T-cell (primary cell): ENCODE data around the gene AK5. TPM values are rescaled to one million over a fixed set of nuclear protein-coding genes. Genes with fewer than 3 reads are reported as not detected.
A peak's percentile ranks its signal among the peaks of the same experiment; 100 is the strongest.

Source experiments
- ATAC-seq, 4 experiments: fragments of 200-7000 bp in 3 of 4; fragments of 150-1000 bp in 1 of 4; cut with Tn5 transposase; replicated peaks in 1 of 4; 1 replicate in 3 of 4; 2 replicates in 1 of 4; pipeline ENCODE4 v1.10.0; 2021; ENCODE audit warnings: moderate library complexity in 3 of 4, mild to moderate bottlenecking in 2 of 4, moderate number of reproducible peaks in 1 of 4
- CTCF ChIA-PET, 2 donors: fragments of 300-600 bp; sonication (Branson Sonifier 250); formaldehyde crosslinking; loops; one replicate each; lab custom pipeline; 2022; ENCODE audit warnings: antibody characterized with exemption in 2 of 2; lab: Charles Lee
- POLR2A ChIA-PET, 2 donors: fragments of 300-600 bp; sonication (Branson Sonifier 250); formaldehyde crosslinking; loops; one replicate each; lab custom pipeline; 2022; ENCODE audit warnings: antibody characterized with exemption in 2 of 2; lab: Charles Lee
- DNase-seq, 35 experiments: peaks; one replicate each; pipeline versions ENCODE4 v3.0.0 to v3.0.0-alpha.2; 2013 to 2023
- H3K27ac ChIP-seq: one replicate; pipeline ENCODE4 v1.5.1; 2013; ENCODE audit warnings: low read length
- H3K27me3 ChIP-seq, 2 experiments: replicated peaks in 1 of 2; 1 replicate in 1 of 2; 2 replicates in 1 of 2; pipeline versions ENCODE4 v1.6.1 to v1.7.0; 2013; ENCODE audit warnings: low read length in 1 of 2, mixed read lengths in 1 of 2; ENCODE audit not compliant: control insufficient read depth in 2 of 2, insufficient read depth in 2 of 2; ENCODE audit errors: extremely low read depth in 1 of 2
- H3K36me3 ChIP-seq, 2 donors: 1 replicate in 1 of 2; 2 replicates in 1 of 2; pipeline versions ENCODE4 v1.6.1 to v1.7.0; 2013; ENCODE audit warnings: low read length in 1 of 2; ENCODE audit not compliant: control insufficient read depth in 2 of 2, insufficient read depth in 1 of 2; ENCODE audit errors: extremely low read depth in 1 of 2
- H3K4me1 ChIP-seq, 2 experiments: 1 replicate in 1 of 2; 2 replicates in 1 of 2; pipeline versions ENCODE4 v1.6.1 to v1.7.0; 2013; ENCODE audit warnings: low read length in 2 of 2, mixed read lengths in 1 of 2; ENCODE audit not compliant: insufficient read depth in 2 of 2, control insufficient read depth in 1 of 2; ENCODE audit errors: extremely low read depth in 1 of 2
- H3K4me3 ChIP-seq, 2 donors: 1 replicate in 1 of 2; 2 replicates in 1 of 2; pipeline versions ENCODE4 v1.5.1 to v1.7.0; 2013; ENCODE audit warnings: mild to moderate bottlenecking in 2 of 2, low read length in 1 of 2, moderate library complexity in 1 of 2; ENCODE audit not compliant: control insufficient read depth in 1 of 2; ENCODE audit errors: extremely low read depth in 1 of 2
- H3K9me3 ChIP-seq: 2 replicates; pipeline ENCODE4 v1.7.0; 2013
- H3K27ac Mint-ChIP-seq, 2 donors: one replicate each; pipeline ENCODE4 v1.8.0; 2020 to 2021; ENCODE audit warnings: mild to moderate bottlenecking in 2 of 2, mixed read lengths in 2 of 2
- H3K27me3 Mint-ChIP-seq, 2 donors: one replicate each; pipeline ENCODE4 v1.8.0; 2021 to 2022; ENCODE audit warnings: mixed read lengths in 2 of 2
- H3K36me3 Mint-ChIP-seq: one replicate; pipeline ENCODE4 v1.8.0; 2021; ENCODE audit warnings: mixed read lengths
- H3K4me1 Mint-ChIP-seq, 3 donors: one replicate each; pipeline ENCODE4 v1.8.0; 2020 to 2022; ENCODE audit warnings: mixed read lengths in 3 of 3, mild to moderate bottlenecking in 1 of 3
- H3K4me3 Mint-ChIP-seq, 3 donors: one replicate each; pipeline ENCODE4 v1.8.0; 2020 to 2022; ENCODE audit warnings: mild to moderate bottlenecking in 3 of 3, mixed read lengths in 3 of 3, moderate library complexity in 3 of 3
- H3K9me3 Mint-ChIP-seq, 3 donors: one replicate each; pipeline ENCODE4 v1.8.0; 2020 to 2022; ENCODE audit warnings: mixed read lengths in 3 of 3
- WGBS: methylation state at CpG from one replicate; pipeline ENCODE4 v1.1.5; 2013; ENCODE audit warnings: missing lambda C conversion rate; ENCODE audit not compliant: insufficient coverage; 5-methylcytosine and 5-hydroxymethylcytosine counted together
- total RNA-seq, 35 experiments: library from RNA in 6 of 35; stranded (reverse) in 6 of 35; fragments of 120-200 nt in 1 of 35; gene quantifications; one replicate each; pipeline versions ENCODE4 v1.2.1 to v1.2.4 and lab custom pipeline; 2013 to 2026

AK5 gene
- total RNA-seq, 5 donors from 2014 or later (not counting 1 experiment from before 2014, with no cell fraction given), result 13.9 to 29.2 (median 26.3) TPM

DNA sequence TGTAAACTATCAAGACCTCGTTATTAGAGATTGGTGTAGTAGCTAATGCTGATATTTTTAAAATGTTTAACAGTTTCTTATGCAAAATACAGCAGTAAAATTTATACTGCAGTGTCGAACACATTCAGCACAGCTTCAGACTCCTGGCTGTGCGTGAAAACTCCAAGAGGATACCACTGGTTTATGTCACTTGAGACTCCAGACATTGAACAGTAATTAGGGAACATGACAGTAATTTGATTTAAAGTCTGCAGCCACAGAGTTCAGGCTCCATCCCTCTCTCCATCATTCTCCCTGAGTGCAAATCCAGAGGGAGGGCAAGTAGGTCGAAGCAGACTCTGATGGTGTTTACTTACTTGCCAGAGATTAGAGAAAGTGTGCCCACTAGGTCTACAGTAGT, 94.2 kb downstream of the AK5 start:
- H3K27ac Mint-ChIP-seq, result no peak overlapping the region
- no peak overlapping the region for H3K4me3 ChIP-seq
- H3K9me3 Mint-ChIP-seq, result peaks cover 0 to 5% (median 0%) of the 10 kb centered on the region in 3 donors
- no peak overlapping the region for H3K4me3 Mint-ChIP-seq
- peaks cover 12% of the 10 kb centered on the region for H3K36me3 Mint-ChIP-seq
- H3K27me3 Mint-ChIP-seq, result no peaks in the 10 kb centered on the region
- WGBS, result 80% methylated on average over 1 of the region's 4 CpGs
- ATAC-seq (no peak), DNase-seq (no peak)
- no peaks in the 10 kb centered on the region for H3K36me3 ChIP-seq
- ChIA-PET POLR2A (no interaction called here), CTCF (no interaction called here)
- no peaks in the 10 kb centered on the region for H3K9me3 ChIP-seq
- no peak overlapping the region for H3K27ac ChIP-seq
- H3K27me3 ChIP-seq, result no peaks in the 10 kb centered on the region
- H3K4me1 Mint-ChIP-seq, result peaks cover 34 to 46% (median 37%) of the 10 kb centered on the region in 3 donors
- H3K4me1 ChIP-seq, result peaks cover 5 to 15% of the 10 kb centered on the region in 2 experiments

DNA sequence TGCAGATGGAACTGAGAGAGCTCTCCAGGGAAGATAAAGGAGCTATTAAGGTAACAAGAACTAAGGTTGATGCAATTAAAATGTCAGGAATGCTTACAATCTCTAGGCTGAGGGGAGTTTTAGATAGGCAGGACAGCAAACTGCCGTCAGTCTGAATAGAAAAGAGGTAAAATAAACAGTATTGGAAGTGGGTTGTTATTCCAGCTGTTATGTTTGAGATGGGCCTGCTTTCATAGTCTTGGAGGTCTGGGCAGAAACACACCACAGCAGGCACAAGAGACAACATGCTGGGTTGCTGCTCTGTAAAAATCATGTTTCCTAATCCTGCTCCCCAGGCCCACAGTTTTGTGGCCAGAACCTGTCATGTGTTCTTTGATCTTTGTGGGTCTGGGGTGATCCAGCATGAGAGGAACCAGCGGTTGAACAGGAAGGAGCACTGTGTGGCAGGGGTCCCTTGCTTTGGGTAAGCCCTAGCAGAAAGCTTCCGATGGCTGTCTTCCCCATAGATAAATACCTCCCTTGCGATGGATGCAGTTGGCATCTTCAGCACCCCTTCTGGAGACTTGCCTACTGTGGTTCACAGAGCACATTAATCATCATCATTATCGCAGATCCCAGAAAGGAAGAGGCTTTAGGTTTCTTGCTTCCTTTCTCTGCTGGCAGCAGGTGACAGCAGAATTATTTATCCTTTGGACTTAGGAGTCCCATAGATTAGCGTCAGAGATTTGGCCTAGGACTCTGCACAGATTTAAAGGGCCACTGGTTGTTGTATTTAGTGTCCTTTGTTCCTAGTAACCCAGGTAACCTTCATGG, 97.1 kb downstream of the AK5 start:
- ChIA-PET CTCF (no interaction called here), POLR2A (no interaction called here)
- Mint-ChIP-seq H3K27ac (peak overlapping the region; percentile 21 to 28), H3K4me3 (no peak overlapping the region), H3K27me3 (no peaks in the 10 kb centered on the region), H3K36me3 (peaks cover 8% of the 10 kb centered on the region), H3K9me3 (peaks cover 0 to 5% (median 0%) of the 10 kb centered on the region in 3 donors), H3K4me1 (peaks cover 20 to 30% (median 24%) of the 10 kb centered on the region in 3 donors)
- H3K9me3 ChIP-seq, result no peaks in the 10 kb centered on the region
- peak overlapping the region in 1 of 2 donors; percentile 15 for H3K4me3 ChIP-seq
- no peak overlapping the region for H3K27ac ChIP-seq
- H3K4me1 ChIP-seq, result peaks cover 5 to 9% of the 10 kb centered on the region in 2 experiments
- peak in 3 of 35 experiments; percentile 1 to 4 (median 2) for DNase-seq
- ATAC-seq, result peak in 3 of 4 experiments; percentile 19 to 58 (median 31)
- H3K27me3 ChIP-seq, result no peaks in the 10 kb centered on the region
- WGBS, result 41% methylated on average over 5 of the region's 6 CpGs
- H3K36me3 ChIP-seq, result no peaks in the 10 kb centered on the region

DNA sequence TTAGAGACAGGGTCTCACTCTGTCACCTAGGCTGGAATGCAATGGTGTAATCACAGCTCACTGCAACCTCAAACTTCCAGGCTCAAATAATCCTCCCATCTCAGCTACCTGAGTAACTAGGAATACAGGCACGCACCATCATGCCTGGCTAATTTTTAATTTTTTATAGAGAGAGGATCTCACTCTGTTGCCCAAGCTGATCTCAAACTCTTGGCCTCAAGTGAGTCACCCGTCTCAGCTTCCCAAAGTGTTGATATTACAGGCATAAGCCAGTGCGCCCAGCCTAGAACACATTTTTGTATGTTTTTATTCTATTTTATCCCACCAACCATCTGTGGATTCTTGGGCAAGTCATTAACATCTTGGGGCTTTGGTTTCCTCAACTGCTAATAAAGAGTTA, 100.5 kb downstream of the AK5 start:
- CTCF ChIA-PET, result interaction anchor here in 1 of 2 donors (0.7 kb wide), 1 partner anchor 8 kb away, joined by 3 read pairs; no protein-coding TSS in a partner anchor

DNA sequence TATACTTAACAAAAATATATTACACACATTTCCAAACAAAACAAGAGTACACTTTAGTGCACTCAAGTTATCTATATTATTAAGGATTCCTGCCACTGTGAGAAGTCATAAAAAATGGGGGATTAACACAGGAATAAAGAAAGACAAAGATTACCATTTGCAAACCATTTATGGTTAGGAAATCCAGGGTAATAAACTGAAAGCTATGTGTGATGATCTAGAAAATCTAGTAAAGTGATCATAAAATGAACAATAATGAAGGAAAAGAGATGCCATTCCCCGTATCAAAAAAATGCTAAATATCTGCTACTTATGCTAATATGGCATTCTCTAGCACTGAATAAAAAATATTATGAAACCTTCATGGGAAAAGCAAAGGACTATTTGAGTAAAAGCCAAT, 101.4 kb downstream of the AK5 start:
- Histone ChIP-seq H3K4me1 (peaks cover 7 to 9% of the 10 kb centered on the region in 2 experiments), H3K36me3 (no peaks in the 10 kb centered on the region), H3K27me3 (no peaks in the 10 kb centered on the region), H3K9me3 (no peaks in the 10 kb centered on the region), H3K27ac (no peak overlapping the region), H3K4me3 (no peak overlapping the region)
- DNase-seq (no peak), ATAC-seq (no peak)
- Mint-ChIP-seq H3K4me3 (no peak overlapping the region), H3K27me3 (no peaks in the 10 kb centered on the region), H3K9me3 (no peaks in the 10 kb centered on the region), H3K4me1 (peaks cover 34 to 39% (median 38%) of the 10 kb centered on the region in 3 donors), H3K27ac (no peak overlapping the region), H3K36me3 (peaks cover 3% of the 10 kb centered on the region)
- ChIA-PET POLR2A (interaction anchor here in 1 of 2 donors (0.5 to 0.6 kb wide), 2 partner anchors 15 to 85 kb away, joined by 3 to 4 read pairs; no protein-coding TSS in a partner anchor), CTCF (no interaction called here)
- WGBS, result no CpG with 5 or more reads among the region's 1 CpG

More for the DNA sequence above, 100.5 kb downstream of the AK5 start:
- no peak for DNase-seq
- Histone ChIP-seq H3K36me3 (no peaks in the 10 kb centered on the region), H3K4me1 (peaks cover 7 to 9% of the 10 kb centered on the region in 2 experiments), H3K27me3 (no peaks in the 10 kb centered on the region), H3K27ac (no peak overlapping the region), H3K4me3 (no peak overlapping the region), H3K9me3 (no peaks in the 10 kb centered on the region)
- no peaks in the 10 kb centered on the region for H3K27me3 Mint-ChIP-seq
- no peak for ATAC-seq
- no peak overlapping the region for H3K4me3 Mint-ChIP-seq
- H3K36me3 Mint-ChIP-seq, result peaks cover 4% of the 10 kb centered on the region
- H3K27ac Mint-ChIP-seq, result peak overlapping the region in 1 of 2 donors; percentile 34
- H3K9me3 Mint-ChIP-seq, result peaks cover 0 to 2% (median 0%) of the 10 kb centered on the region in 3 donors
- H3K4me1 Mint-ChIP-seq, result peaks cover 28 to 37% (median 36%) of the 10 kb centered on the region in 3 donors
- POLR2A ChIA-PET, result no interaction called here
- no CpG with 5 or more reads among the region's 3 CpGs for whole genome bisulfite sequencing

DNA sequence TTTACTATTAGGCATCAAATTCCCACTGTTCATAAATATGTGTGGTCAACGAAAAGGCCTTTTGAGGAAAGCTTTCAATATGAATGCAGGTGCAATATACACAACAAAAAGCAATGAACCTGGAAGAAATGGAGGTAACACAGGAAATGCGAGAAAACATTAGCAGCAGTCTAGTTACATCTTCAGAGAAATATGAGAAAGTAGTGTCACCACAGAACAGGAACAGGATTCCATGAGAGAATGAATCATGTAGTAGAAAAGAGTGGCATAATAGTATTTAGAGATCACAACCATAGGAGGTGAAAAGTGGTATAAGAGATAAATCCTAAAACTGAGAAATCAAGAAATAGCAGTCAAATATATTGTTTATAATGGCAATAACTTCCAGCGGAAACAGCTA, 103.7 kb downstream of the AK5 start:
- Histone ChIP-seq H3K36me3 (no peaks in the 10 kb centered on the region), H3K9me3 (no peaks in the 10 kb centered on the region), H3K4me3 (no peak overlapping the region), H3K27ac (no peak overlapping the region), H3K27me3 (no peaks in the 10 kb centered on the region), H3K4me1 (peaks cover 0 to 2% of the 10 kb centered on the region in 2 experiments)
- peaks cover 29 to 34% (median 30%) of the 10 kb centered on the region in 3 donors for H3K4me1 Mint-ChIP-seq
- H3K36me3 Mint-ChIP-seq, result peaks cover 7% of the 10 kb centered on the region
- no CpG with 5 or more reads among the region's 3 CpGs for WGBS
- ChIA-PET CTCF (no interaction called here), POLR2A (interaction anchor here in 1 of 2 donors (0.5 kb wide), 1 partner anchor 12 kb away, joined by 3 read pairs; no protein-coding TSS in a partner anchor)
- DNase-seq (no peak), ATAC-seq (no peak)
- no peaks in the 10 kb centered on the region for H3K27me3 Mint-ChIP-seq
- peaks cover 0 to 4% (median 0%) of the 10 kb centered on the region in 3 donors for H3K9me3 Mint-ChIP-seq
- no peak overlapping the region for H3K4me3 Mint-ChIP-seq
- no peak overlapping the region for H3K27ac Mint-ChIP-seq

DNA sequence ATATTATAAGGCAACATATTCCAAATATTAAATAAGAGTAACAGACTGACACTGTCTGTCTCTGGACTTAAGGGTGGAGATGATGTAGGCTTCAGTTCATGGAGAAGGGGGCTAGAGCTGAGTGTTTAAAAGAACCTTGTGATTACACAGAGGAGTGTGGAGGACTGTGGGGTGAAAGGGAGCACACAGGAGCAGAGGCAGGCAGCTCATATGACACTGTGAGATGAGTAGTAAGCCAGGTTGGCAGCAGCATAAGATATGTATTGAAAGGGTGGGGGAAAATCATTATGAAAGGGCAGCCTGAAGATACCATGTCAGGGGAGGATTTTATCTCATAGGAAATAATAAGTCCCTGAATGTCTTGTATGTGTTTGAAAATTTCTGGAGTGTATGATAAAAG, 104.5 kb downstream of the AK5 start:
- no peak for DNase-seq
- no peak overlapping the region for H3K4me3 Mint-ChIP-seq
- peaks cover 6% of the 10 kb centered on the region for H3K36me3 Mint-ChIP-seq
- no peak overlapping the region for H3K4me3 ChIP-seq
- no peaks in the 10 kb centered on the region for H3K36me3 ChIP-seq
- no peaks in the 10 kb centered on the region for H3K9me3 ChIP-seq
- POLR2A ChIA-PET, result no interaction called here
- H3K27ac ChIP-seq, result no peak overlapping the region
- CTCF ChIA-PET, result no interaction called here
- peaks cover 0 to 2% of the 10 kb centered on the region in 2 experiments for H3K4me1 ChIP-seq
- H3K4me1 Mint-ChIP-seq, result peaks cover 29 to 34% (median 31%) of the 10 kb centered on the region in 3 donors
- H3K27ac Mint-ChIP-seq, result no peak overlapping the region
- no peak for ATAC-seq
- H3K27me3 Mint-ChIP-seq, result no peaks in the 10 kb centered on the region
- H3K9me3 Mint-ChIP-seq, result peaks cover 0 to 4% (median 0%) of the 10 kb centered on the region in 3 donors
- H3K27me3 ChIP-seq, result no peaks in the 10 kb centered on the region
